HUES6 (cell line): Measurements from ENCODE around the gene KRT80.

Source experiments
- H3K27ac ChIP-seq: 2 replicates; pipeline ENCODE4 v1.7.0; 2013; ENCODE audit warnings: low read depth, mild to moderate bottlenecking, low read length, inconsistent platforms
- H3K27me3 ChIP-seq: 2 replicates; pipeline ENCODE4 v1.6.1; 2013; ENCODE audit warnings: low read length; ENCODE audit not compliant: control insufficient read depth, insufficient read depth
- H3K36me3 ChIP-seq: 2 replicates; pipeline ENCODE4 v1.6.1; 2013; ENCODE audit warnings: low read length; ENCODE audit not compliant: control insufficient read depth, insufficient read depth
- H3K4me1 ChIP-seq: 2 replicates; pipeline ENCODE4 v1.6.1; 2013; ENCODE audit warnings: low read length; ENCODE audit not compliant: control insufficient read depth, insufficient read depth
- H3K4me3 ChIP-seq: 2 replicates; pipeline ENCODE4 v1.5.1; 2013; ENCODE audit warnings: low read depth, low read length
- H3K9ac ChIP-seq: one replicate; pipeline ENCODE4 v1.6.1; 2013; ENCODE audit warnings: mild to moderate bottlenecking, low read length
- H3K9me3 ChIP-seq: 2 replicates; pipeline ENCODE4 v1.6.1; 2013; ENCODE audit warnings: low read depth, low read length; ENCODE audit not compliant: control insufficient read depth, insufficient read depth

KRT80 gene

DNA sequence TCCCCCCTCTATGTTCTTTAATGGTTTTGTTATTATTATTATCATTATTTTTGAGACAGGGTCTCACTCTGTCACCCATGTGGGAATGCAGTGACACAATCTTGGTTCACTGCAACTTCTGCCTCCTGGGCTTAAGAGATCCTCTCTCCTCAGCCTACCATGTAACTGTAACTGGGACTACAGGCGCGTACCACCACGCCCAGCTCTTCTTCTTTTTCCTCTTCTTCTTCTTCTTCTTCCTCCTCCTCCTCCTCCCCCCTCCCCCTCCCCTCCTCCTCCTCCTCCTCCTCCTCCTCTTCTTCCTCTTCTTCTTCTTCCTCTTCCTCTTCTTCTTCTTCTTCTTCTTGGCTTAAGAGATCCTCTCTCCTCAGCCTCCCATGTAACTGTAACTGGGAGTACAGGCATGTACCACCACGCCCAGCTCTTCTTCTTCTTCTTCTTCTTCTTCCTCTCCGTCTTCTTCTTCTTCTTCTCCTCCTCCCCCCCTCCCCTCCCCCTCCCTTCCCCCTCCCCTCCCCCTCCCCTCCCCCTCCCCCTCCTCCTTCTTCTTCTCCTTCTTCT lies 35.9 kb upstream of the KRT80 start:
- H3K9ac ChIP-seq: no peak overlapping the region
- peaks cover 17% of the 10 kb centered on the region for H3K4me1 ChIP-seq
- no peak overlapping the region for H3K4me3 ChIP-seq
- H3K27me3 ChIP-seq: peaks cover 48% of the 10 kb centered on the region
- H3K36me3 ChIP-seq: no peaks in the 10 kb centered on the region
- H3K9me3 ChIP-seq: no peaks in the 10 kb centered on the region
- H3K27ac ChIP-seq: no peak overlapping the region

DNA sequence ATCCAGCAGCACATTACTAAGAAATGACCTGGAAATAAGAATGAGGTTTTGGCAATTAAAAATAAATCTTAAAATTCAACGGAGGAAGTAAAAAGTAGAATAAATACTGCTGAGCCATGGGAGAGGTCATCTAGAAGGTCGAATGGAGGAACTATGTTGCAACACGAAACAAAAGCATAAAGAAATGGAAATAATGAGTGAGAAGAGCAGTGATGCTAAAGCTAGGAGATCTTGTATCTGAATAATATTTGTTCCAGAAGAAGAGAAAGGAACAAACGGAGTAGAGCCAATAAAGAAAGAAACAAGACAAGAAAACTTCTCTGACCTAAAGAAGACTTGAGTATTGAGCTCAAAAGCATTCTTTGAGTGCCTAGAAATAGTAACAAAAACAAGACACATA lies 34.6 kb upstream of the KRT80 start:
- Histone ChIP-seq H3K27ac (no peak overlapping the region), H3K4me1 (peaks cover 5% of the 10 kb centered on the region)

DNA sequence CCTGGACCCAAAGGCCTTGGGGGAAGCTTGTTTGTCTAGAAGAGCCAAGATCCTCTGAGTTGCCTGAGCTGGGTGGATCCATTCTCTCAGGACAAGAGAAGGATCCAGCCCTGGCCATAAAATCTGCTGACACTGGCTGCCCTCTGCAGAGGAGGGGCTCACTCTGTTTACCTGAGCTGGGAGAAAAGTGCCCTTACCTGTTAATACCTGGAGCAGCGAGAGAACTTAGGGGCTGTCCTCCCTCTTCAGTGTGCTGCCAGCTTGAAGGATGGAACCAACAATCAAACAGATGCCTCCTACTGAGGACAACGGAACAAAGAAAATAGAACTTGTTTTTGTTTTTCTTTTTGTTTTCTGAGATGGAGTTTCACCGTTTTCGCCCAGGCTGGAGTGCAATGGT lies 33.9 kb upstream of the KRT80 start:
- no peak overlapping the region for H3K4me3 ChIP-seq
- no peaks in the 10 kb centered on the region for H3K9me3 ChIP-seq
- no peaks in the 10 kb centered on the region for H3K36me3 ChIP-seq
- H3K27ac ChIP-seq: no peak overlapping the region
- no peak overlapping the region for H3K9ac ChIP-seq
- H3K27me3 ChIP-seq: peaks cover 31% of the 10 kb centered on the region
- H3K4me1 ChIP-seq: no peaks in the 10 kb centered on the region

More for the DNA sequence above, 34.6 kb upstream of the KRT80 start:
- Histone ChIP-seq H3K27me3 (peaks cover 35% of the 10 kb centered on the region), H3K36me3 (no peaks in the 10 kb centered on the region), H3K4me3 (no peak overlapping the region), H3K9me3 (no peaks in the 10 kb centered on the region), H3K9ac (no peak overlapping the region)

DNA sequence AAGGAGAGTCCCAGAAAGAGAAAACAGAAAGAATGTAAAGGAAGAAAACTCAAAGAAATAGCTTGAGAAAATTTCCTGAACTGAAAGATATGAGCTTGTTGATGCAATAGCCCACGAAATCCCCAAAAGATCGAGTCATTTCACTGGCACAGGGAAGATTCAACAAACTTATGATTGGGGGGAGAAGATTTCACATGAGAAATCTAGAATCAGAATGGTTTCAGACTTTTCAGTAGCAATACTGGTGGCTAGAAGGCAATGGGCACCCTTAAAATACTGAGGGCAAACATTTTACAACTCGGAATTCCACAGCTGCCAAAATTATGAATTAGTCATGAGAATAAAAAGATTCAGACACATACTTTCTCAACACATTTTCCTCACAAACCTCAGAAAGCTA lies 32.3 kb upstream of the KRT80 start:
- no peaks in the 10 kb centered on the region for H3K4me1 ChIP-seq
- no peak overlapping the region for H3K9ac ChIP-seq
- H3K9me3 ChIP-seq: no peaks in the 10 kb centered on the region
- H3K27ac ChIP-seq: no peak overlapping the region
- peaks cover 15% of the 10 kb centered on the region; the same call in 1 of the 2 replicates for H3K27me3 ChIP-seq
- no peaks in the 10 kb centered on the region for H3K36me3 ChIP-seq
- no peak overlapping the region for H3K4me3 ChIP-seq

DNA sequence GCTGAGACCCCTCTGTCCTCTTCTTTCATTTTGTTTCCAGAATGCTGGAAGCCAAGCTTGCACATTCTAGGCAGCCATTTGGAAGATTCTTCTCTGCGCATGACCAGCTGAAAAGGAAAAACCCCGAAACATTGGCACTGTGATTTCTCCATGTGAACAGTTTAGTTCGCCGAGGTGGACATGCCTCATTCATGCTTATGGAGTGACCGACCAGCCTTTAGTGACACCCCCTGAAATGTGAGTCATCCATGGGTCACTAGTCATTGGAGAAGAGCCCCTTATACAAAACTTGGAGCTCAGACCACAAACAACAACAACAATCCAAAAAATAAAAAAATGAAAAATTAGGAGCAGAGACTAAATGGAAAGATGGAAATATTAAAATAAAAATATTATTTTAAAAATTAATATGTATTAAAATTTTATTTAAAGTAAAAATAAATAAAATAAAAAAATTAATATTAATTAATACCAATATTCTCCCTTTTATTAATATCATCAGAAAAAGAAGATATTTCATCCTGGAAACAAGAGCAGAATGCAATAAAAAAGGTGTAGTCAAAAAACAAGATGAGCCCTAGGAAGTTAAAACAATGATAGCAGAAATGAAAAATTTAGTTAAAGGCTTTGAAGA lies 31.7 kb upstream of the KRT80 start:
- H3K9ac ChIP-seq: no peak overlapping the region
- no peaks in the 10 kb centered on the region for H3K9me3 ChIP-seq
- H3K27ac ChIP-seq: no peak overlapping the region
- H3K27me3 ChIP-seq: peaks cover 11% of the 10 kb centered on the region; the same call in 1 of the 2 replicates
- H3K4me1 ChIP-seq: no peaks in the 10 kb centered on the region
- no peak overlapping the region for H3K4me3 ChIP-seq
- no peaks in the 10 kb centered on the region for H3K36me3 ChIP-seq

DNA sequence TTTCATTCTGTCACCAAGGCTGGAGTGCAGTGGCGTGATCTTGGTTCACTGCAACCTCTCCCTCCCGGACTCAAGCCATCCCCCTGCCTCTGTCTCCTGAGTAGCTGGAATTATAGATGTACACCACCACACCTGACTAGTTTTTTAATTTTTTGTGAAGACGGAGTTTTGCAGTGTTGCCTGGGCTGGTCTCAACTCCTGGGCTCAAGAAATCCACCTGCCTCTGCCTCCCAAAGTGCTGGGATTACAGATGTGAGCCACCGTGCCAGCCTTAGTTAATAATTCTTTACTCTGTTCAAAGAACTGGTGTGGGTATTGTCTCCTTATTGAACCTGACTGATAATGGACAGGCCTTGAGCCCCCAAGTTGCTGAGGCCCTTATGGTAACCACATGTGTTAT lies 30.9 kb upstream of the KRT80 start:
- Histone ChIP-seq H3K36me3 (no peaks in the 10 kb centered on the region), H3K4me3 (no peak overlapping the region), H3K27ac (no peak overlapping the region), H3K9me3 (no peaks in the 10 kb centered on the region), H3K9ac (no peak overlapping the region), H3K27me3 (peaks cover 11% of the 10 kb centered on the region; the same call in 1 of the 2 replicates), H3K4me1 (no peaks in the 10 kb centered on the region)

DNA sequence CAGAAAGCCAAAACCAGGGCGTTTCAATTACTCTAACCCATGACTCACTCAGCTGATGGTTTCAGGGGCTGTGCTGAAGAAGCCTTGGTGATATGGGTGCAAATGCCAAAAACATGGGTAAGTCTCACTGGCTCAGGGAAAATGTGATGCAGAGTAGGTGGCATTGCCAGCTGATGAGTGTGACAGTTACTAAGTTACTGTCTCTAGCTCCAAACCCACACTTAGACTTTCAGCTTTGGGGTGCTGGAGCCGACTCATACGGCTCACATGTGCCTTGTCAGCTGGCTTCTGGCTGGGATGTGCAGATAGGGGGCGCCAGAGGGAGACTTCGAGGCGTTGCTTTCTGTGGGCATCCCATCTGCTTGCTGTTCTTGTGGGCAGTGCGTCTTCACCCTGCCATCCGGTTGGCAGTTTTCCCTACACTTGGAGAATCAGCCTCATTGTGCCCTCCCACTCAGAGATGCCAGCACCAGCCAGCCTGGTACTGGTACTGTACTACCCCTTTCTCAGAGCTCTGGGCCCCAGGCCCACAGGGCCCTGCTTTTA lies 30.2 kb upstream of the KRT80 start:
- H3K9me3 ChIP-seq: no peaks in the 10 kb centered on the region
- H3K36me3 ChIP-seq: no peaks in the 10 kb centered on the region
- peaks cover 10% of the 10 kb centered on the region; the same call in 1 of the 2 replicates for H3K27me3 ChIP-seq
- H3K4me3 ChIP-seq: no peak overlapping the region
- H3K4me1 ChIP-seq: no peaks in the 10 kb centered on the region
- H3K27ac ChIP-seq: no peak overlapping the region
- H3K9ac ChIP-seq: no peak overlapping the region

DNA sequence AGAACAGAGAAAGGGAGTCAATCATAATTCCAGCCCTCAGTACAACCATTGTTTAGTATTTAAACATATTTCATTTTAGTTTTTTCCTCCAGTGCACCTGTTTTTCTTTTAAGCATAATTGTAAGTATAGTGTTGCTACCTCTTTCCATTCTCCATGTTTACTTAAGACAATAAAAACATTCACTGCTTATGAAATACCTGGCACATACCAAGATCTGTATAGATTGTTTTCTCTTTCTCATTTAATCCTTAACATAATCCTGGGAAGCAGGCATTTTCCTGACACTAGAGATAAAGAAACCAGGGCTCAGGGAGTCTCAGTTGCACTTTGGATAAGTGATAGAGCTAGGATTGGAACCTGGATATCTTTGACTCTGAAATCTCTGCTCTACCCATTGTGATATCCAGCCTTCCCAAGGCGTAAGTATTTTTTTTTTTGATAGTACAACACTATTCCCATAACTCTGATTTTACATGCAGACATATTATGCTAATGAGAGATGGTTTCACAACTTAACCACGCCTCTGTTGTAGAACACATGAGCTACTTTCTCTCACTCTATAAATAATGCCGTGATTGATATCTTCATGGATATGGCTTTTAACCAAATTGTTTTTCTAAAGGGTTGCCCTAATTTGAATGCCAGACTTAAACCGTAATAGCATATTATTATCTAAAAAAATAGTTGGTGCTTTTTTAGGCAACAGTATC lies 29.4 kb upstream of the KRT80 start:
- Histone ChIP-seq H3K4me1 (no peaks in the 10 kb centered on the region), H3K27me3 (peaks cover 8% of the 10 kb centered on the region; the same call in 1 of the 2 replicates), H3K9ac (no peak overlapping the region), H3K36me3 (no peaks in the 10 kb centered on the region), H3K27ac (no peak overlapping the region), H3K4me3 (no peak overlapping the region), H3K9me3 (no peaks in the 10 kb centered on the region)

DNA sequence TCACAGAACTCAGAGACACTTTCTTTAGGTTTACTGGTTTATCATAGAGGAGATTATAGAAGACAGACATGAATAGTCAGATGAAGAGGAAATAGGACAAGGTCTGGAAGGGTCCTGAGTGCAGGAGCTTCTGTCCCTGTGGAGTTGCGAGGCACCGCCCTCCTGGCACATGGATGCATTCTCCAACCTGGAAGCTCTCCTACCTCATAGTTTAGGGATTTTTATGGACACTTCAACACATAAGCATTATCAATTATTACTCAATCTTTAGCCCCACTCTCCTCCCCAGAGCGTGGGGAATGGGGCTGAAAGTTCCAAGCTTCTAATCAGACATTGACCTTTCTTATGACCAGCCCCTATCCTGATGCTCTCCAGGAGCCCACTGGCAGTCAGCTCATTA lies 28.7 kb upstream of the KRT80 start:
- Histone ChIP-seq H3K27ac (no peak overlapping the region), H3K4me3 (no peak overlapping the region), H3K36me3 (no peaks in the 10 kb centered on the region), H3K9ac (no peak overlapping the region), H3K27me3 (peaks cover 8% of the 10 kb centered on the region; the same call in 1 of the 2 replicates), H3K9me3 (no peaks in the 10 kb centered on the region), H3K4me1 (no peaks in the 10 kb centered on the region)

DNA sequence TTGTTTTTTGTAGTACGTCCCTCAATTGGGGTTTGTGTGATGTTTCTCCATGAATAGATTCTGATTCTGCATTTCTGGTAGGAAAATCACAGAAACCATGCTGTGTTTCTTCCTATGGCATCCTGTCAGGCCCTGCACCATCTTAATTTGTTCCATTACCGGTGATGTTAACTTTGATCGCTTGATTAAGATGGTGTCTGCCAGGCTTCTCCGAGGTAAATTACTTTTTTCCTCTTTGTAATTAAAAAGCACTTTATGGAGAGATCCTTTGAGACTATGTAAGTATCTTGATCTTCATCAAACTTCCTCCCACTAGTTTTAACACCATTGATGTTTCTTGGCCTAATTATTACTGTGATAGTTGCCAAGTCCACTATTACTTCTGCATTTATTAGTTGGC lies 26.2 kb upstream of the KRT80 start:
- Histone ChIP-seq H3K27ac (no peak overlapping the region), H3K4me1 (no peaks in the 10 kb centered on the region), H3K9ac (no peak overlapping the region), H3K27me3 (peaks cover 2% of the 10 kb centered on the region; the same call in 1 of the 2 replicates), H3K9me3 (no peaks in the 10 kb centered on the region), H3K36me3 (no peaks in the 10 kb centered on the region), H3K4me3 (no peak overlapping the region)

DNA sequence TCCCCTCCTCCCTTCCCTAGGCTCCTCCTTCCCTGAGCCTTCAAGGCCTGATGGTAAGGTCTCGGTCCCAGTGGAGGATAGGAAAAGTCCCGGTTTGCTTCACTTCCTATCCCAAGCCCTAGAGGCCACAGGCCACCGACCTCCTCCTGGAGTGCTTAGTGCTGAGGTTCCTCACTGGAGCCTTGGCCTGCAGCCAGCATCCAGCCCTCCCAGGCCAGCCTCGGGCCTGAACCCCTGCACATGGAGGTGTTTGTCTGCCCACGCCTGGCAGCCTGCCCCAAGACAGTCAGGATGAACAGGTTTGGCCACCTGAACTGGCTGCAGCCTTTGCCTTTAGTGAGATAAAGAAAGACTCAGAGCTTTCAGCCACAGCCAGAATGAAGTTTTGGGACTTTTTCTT lies 25.4 kb upstream of the KRT80 start:
- H3K36me3 ChIP-seq: no peaks in the 10 kb centered on the region
- peaks cover 2% of the 10 kb centered on the region; the same call in 1 of the 2 replicates for H3K27me3 ChIP-seq
- no peak overlapping the region for H3K27ac ChIP-seq
- no peak overlapping the region for H3K4me3 ChIP-seq
- no peaks in the 10 kb centered on the region for H3K4me1 ChIP-seq
- H3K9ac ChIP-seq: no peak overlapping the region
- no peaks in the 10 kb centered on the region for H3K9me3 ChIP-seq
